ENCODE data around the gene SERTAD4.

SERTAD4 gene

GRCh38 chr1:210269981-210270380 is 37.4 kb downstream of the SERTAD4 start:
- no peak for DNase-seq (ENCODE audit: low read depth)
- no peak for TF ChIP-seq CTCF (IDR thresholded peaks at IDR 0.05; ENCODE audit: low read depth, low read length, missing control alignments)
- H3K4me3 ChIP-seq (ENCODE audit: low read depth, low read length) = no peak overlapping the region

- TF ChIP-seq CTCF (IDR thresholded peaks at IDR 0.05; ENCODE audit: low read depth, low read length, missing control alignments) = no peak
- no peak overlapping the region for H3K4me3 ChIP-seq (ENCODE audit: low read depth, low read length)
- no peak for DNase-seq (ENCODE audit: low read depth)
These were observed 40.1 kb downstream of the SERTAD4 start for GRCh38 chr1:210272666-210273065.

- no peak overlapping the region for H3K4me3 ChIP-seq (ENCODE audit: low read depth, low read length)
- TF ChIP-seq CTCF (IDR thresholded peaks at IDR 0.05; ENCODE audit: low read depth, low read length, missing control alignments) = no peak
- DNase-seq (ENCODE audit: low read depth) = no peak
These were observed 47.6 kb downstream of the SERTAD4 start for GRCh38 chr1:210280221-210280620.

GRCh38 chr1:210288116-210288515 is 55.5 kb downstream of the SERTAD4 start:
- DNase-seq (ENCODE audit: low read depth) = no peak
- H3K4me3 ChIP-seq (ENCODE audit: low read depth, low read length) = no peak overlapping the region
- TF ChIP-seq CTCF (IDR thresholded peaks at IDR 0.05; ENCODE audit: low read depth, low read length, missing control alignments) = no peak

GRCh38 chr1:210289248-210289647 is 56.7 kb downstream of the SERTAD4 start:
- no peak for DNase-seq (ENCODE audit: low read depth)
- no peak for TF ChIP-seq CTCF (IDR thresholded peaks at IDR 0.05; ENCODE audit: low read depth, low read length, missing control alignments)
- H3K4me3 ChIP-seq (ENCODE audit: low read depth, low read length) = no peak overlapping the region

- no peak for TF ChIP-seq CTCF (IDR thresholded peaks at IDR 0.05; ENCODE audit: low read depth, low read length, missing control alignments)
- no peak for DNase-seq (ENCODE audit: low read depth)
- H3K4me3 ChIP-seq (ENCODE audit: low read depth, low read length) = no peak overlapping the region
These were observed 58.6 kb downstream of the SERTAD4 start for GRCh38 chr1:210291081-210291764.

GRCh38 chr1:210291786-210292230 is 59.2 kb downstream of the SERTAD4 start:
- H3K4me3 ChIP-seq (ENCODE audit: low read depth, low read length) = no peak overlapping the region
- TF ChIP-seq CTCF (IDR thresholded peaks at IDR 0.05; ENCODE audit: low read depth, low read length, missing control alignments) = no peak
- DNase-seq (ENCODE audit: low read depth) = no peak
